C4-2B (cell line): ENCODE results near the gene WNK1.

Source experiments
- ZFX ChIP-seq: fragments of 450-650 bp; IDR thresholded peaks from 2 replicates; pipeline ENCODE4 v1.6.1; 2017
- TF ChIP-seq, protein P1 (sequence below): fragments of 450-650 bp; conservative IDR thresholded peaks from 2 replicates; pipeline ENCODE4 v1.5.1; 2017; ENCODE audit warnings: mild to moderate bottlenecking

DNA sequence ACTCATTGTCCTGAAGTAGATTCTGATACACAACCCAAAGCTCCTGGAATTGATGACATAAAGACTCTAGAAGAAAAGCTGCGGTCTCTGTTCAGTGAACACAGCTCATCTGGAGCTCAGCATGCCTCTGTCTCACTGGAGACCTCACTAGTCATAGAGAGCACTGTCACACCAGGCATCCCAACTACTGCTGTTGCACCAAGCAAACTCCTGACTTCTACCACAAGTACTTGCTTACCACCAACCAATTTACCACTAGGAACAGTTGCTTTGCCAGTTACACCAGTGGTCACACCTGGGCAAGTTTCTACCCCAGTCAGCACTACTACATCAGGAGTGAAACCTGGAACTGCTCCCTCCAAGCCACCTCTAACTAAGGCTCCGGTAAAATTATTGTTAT is 133.3 kb downstream of the WNK1 start:
- TF ChIP-seq, protein P1, sequence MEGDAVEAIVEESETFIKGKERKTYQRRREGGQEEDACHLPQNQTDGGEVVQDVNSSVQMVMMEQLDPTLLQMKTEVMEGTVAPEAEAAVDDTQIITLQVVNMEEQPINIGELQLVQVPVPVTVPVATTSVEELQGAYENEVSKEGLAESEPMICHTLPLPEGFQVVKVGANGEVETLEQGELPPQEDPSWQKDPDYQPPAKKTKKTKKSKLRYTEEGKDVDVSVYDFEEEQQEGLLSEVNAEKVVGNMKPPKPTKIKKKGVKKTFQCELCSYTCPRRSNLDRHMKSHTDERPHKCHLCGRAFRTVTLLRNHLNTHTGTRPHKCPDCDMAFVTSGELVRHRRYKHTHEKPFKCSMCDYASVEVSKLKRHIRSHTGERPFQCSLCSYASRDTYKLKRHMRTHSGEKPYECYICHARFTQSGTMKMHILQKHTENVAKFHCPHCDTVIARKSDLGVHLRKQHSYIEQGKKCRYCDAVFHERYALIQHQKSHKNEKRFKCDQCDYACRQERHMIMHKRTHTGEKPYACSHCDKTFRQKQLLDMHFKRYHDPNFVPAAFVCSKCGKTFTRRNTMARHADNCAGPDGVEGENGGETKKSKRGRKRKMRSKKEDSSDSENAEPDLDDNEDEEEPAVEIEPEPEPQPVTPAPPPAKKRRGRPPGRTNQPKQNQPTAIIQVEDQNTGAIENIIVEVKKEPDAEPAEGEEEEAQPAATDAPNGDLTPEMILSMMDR: no peak
- no peak for TF ChIP-seq ZFX
